AML-193 (cell line): Measurements from ENCODE around the gene RFTN1.

Source experiments
- DNase-seq, 2 experiments: peaks; one replicate each; lab custom pipeline; 2025; lab: John Stamatoyannopoulos, UW

RFTN1 gene

DNA sequence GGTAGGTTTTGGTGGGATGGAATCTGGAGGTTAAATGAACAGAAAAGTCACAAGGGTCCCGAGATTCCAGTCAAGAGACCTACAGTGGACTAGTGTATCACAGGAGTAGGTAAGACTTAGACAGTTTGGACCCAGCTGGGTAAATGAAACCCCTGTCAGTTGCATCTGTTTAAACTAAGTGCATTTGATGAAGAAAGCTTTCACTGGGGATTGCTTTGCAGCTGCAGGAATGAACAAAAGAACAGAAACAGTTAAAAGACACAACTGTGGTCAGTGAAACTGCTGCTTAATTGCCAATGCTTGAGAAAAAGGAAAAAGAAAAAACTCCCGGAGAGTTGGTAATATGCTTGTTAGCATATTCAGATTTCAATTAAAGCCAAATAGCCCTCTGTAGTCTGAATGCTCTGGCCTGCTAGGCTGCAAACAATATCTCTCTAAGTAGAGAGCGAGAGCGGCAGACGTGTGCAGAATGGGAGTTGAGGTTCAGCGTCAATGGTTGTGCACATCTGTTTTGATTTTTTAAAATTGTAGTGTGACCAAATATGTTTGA lies 211.3 kb downstream of the RFTN1 start:
- no peak for DNase-seq

DNA sequence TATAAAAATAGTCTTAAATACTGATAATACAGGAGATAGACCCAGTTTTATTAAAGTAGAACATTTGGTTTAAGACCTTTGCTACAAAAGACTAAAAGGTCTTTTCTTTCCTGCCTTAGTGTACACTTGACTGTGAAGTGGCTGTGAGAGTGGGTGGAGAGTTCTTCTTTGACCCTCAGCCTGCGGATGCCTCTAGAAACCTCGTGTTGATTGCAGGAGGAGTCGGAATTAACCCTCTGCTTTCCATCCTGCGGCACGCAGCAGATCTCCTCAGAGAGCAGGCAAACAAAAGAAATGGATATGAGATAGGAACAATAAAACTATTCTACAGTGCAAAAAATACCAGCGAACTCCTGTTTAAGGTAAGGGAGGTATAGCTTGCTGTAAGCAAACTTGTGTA lies 212.0 kb downstream of the RFTN1 start:
- DNase-seq: no peak

DNA sequence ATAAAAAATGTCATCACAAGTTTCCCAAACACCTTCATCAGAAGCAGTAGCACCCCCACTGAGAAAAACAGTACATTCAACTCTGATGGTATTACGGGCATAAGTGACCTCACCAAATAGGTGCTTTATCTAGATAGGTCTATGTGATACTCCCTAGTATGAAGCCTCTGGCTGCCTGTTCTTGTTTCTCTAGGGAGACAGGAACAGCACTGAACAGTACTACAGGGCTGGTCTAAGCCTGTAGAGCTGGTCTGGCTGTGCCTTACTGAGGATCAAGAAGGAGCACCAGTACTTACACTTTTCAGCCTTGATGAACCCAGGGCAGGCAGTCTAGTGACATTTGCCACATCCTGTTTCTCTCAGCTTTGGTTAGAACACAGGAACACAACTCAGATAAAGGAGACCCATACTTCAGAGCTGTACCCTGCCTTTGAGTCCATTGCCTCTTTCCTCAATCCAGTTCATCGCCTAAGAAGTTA lies 212.6 kb downstream of the RFTN1 start:
- DNase-seq: no peak

- DNase-seq: no peak
These were observed 213.2 kb downstream of the RFTN1 start for GRCh38 chr3:16300307-16300706.

GRCh38 chr3:16299746-16300145 lies 213.8 kb downstream of the RFTN1 start:
- no peak for DNase-seq

GRCh38 chr3:16298891-16299290 lies 214.6 kb downstream of the RFTN1 start:
- DNase-seq: no peak

GRCh38 chr3:16297997-16298885 lies 215.3 kb downstream of the RFTN1 start:
- no peak for DNase-seq

DNA sequence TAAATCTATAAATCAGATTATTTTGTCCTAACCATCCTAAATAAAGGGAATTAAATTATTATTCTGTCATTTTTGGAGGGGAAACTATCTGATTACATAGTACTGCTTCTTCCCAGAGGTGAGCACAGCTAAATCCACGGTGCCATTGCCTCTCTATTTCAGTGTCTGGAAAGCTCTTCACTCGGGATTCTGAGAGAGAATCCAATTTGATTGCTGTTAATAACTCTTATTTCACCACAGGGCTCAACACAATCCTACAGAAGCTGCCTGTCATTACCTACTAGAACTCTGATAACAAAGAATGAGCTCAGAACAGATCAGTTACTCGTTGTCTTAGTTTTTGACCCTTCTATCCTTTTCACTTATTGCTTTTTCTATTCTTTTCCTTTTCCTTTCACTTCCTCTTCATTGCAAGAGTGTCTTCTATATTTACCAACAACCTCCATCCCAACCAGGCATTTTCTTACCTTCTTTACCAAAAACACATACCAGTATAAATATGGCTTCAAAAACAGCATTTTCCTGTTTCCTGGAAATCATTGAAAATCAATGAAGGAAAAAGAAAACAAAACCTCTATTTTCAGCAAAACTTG lies 218.1 kb downstream of the RFTN1 start:
- no peak for DNase-seq

GRCh38 chr3:16294844-16295243 lies 218.7 kb downstream of the RFTN1 start:
- no peak for DNase-seq

GRCh38 chr3:16290827-16291196 lies 222.7 kb downstream of the RFTN1 start:
- DNase-seq: peak; percentile 76 to 86

- DNase-seq: peak; percentile 65 to 69
These were observed 223.3 kb downstream of the RFTN1 start for GRCh38 chr3:16290007-16290826.

GRCh38 chr3:16289144-16289889 lies 224.2 kb downstream of the RFTN1 start:
- no peak for DNase-seq

DNA sequence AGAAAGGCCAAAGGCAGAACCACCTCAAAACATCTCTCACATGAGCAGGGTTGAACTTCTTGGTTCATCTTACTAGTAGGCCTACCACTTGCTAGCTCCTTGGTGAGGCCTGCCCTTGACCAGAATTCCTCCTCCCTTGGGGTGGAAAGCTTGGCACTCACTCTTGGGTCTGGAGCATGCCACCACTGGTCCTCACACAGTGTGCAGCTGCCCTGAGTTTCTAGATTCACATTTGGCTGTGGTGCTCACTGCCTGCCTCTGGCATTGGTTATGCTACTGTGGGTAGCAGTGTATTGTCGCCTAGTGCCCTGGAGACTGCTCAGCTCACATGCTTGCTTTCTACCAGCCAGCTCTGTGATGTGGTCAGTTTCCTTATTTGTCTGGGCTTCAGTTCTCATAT lies 224.8 kb downstream of the RFTN1 start:
- DNase-seq: no peak

DNA sequence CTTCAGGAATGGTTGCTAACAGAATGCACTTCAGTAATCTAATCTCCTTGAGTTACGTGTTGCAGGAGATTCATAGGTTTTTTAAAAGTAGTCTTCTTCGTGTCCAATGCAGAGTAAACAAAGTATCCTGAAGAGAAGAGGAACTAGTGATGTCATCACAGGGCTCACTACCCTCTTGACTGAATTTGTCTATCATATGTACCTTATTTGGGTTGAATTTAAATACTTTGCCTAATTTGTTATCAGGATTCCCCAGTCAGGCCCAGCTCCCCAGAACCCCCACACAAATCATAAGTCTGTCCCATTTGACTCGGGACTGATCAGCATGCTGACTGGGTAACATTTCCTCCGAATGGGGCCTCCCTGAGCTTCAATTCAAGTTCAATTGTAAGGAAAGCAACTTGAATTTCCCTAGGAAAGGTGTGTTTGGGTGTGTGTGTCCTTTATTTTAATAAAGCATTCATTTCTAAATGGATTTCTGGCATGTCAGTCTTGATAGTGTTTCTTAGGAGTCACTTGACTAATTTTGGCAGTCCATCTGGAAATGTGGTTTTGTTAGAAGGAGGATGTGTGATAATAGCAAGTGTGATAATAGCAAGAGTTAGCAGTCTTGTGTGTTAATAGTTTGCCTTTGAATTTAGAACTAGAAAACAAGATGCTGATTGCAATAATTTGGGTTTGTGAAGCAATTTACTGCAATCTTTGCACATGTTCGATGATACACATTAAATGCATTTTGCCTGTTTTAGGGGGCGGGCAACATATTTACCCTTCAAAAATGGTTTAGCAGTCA lies 226.6 kb downstream of the RFTN1 start:
- peak; percentile 11 to 20 for DNase-seq

- DNase-seq: no peak
These were observed 227.3 kb downstream of the RFTN1 start for GRCh38 chr3:16286161-16286560.

GRCh38 chr3:16284633-16285032 lies 228.9 kb downstream of the RFTN1 start:
- no peak for DNase-seq

- no peak for DNase-seq
These were observed 232.8 kb downstream of the RFTN1 start for GRCh38 chr3:16280671-16281070.

GRCh38 chr3:16279010-16279801 lies 234.3 kb downstream of the RFTN1 start:
- no peak for DNase-seq

DNA sequence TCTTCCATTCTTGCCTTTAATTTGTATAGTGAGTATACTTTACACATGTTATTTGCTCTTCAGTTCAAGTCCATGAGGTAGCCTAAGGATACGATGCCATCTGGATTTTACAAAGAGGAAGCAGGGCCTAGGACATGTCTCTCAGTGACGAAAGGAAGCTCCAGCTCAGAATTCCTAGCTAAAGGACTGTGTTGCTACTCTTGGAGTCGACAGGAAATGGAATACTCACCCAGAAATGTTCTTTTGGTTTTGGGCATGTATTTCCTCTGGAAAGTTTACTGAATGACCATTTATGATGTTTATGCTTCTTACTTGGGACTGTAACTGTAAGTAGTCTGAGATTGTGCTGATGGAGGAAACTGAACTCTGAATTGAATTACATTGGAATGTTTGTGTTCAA lies 236.0 kb downstream of the RFTN1 start:
- DNase-seq: no peak

DNA sequence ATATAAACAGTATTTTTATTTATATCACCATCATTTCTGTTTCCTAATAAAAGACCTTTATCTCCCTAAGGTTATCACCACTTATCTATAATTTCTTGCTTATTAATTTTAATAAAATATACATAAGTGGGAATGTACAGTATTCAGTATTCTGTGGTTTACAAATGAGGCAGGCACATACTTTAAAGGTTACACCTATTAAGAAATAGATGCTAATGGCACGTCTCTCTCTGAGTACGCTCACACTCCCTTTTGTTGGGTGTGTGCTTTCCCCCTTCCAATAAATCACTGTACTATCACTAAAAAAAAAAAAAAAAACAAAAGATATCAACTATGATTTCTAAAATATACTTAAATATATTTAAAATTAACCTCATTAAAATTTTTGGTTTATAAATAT lies 239.6 kb downstream of the RFTN1 start:
- no peak for DNase-seq
